G401.6 (cell line): ENCODE measurements around the gene SLC13A3.

Source experiments
- FAIRE-seq: peaks from 2 replicates; lab custom pipeline; 2012; peaks lifted over from hg19 to GRCh38; lab: Jason Lieb, UNC

Gene SLC13A3

DNA sequence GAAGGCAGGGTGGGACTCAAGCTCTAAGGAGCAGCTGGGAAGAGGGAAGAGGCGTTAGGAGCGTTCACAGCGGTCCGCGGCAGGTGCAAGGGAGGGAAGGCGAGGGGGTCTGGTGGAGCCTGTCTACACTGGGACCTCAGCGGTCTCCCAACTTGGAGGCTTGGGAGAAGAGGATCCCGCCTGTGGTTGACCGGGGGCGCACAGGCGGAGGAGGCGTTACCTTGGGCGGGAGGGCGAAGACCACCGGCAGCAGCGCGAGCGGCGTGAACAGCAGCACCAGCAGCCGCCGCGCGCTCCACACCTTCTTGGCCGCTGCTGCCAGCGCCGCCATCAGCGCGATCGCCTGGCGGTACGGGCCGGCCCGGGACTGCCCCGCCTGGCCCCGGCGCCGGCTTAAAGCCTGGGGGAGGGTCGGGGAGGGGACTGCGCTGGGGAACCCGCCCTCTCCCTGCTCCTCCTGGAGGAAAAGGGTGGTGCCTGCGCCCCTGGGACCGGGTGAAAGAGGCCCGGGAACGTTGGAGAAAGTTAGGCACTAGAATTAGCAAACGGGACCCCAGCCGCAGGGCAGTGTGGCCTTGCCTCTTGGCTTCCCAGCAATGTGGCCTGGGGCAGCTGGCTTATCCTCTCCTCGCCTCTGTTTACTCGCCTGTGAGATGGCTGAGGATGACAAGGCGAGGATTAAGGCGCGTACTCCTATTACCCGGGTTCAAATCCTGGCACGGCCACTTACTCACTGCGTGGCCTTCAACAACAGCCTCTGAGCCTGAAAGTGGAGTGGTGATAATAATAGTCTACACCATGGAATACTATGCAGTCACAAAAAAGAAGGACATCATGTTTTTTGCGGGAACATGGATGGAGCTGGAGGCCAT, at the start of gene SLC13A3:
TSS of gene SLC13A3 (minus strand) at position 369 of the 872 bp plus-strand sequence. CDS start at position 331, 38 bp downstream.
- no peak for FAIRE-seq

DNA sequence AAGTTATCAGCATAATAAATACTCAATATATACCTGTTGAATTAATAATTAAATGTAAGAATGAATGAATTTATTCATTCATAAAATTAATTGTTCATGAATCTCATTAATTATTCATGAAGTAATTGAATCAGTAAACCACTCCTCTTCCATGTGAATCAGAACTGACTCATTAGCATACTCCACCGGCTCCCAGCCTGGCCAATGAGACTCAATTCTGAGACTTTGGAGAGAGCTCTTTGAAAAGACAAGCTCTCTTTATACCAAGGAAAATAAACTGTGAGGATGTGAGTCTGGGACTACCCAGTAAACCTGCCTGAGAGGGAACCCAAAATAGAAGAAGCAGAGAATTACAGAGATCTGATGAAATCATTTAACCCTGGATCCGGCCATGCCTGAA, 49.8 kb upstream of the SLC13A3 start:
- FAIRE-seq = no peak

DNA sequence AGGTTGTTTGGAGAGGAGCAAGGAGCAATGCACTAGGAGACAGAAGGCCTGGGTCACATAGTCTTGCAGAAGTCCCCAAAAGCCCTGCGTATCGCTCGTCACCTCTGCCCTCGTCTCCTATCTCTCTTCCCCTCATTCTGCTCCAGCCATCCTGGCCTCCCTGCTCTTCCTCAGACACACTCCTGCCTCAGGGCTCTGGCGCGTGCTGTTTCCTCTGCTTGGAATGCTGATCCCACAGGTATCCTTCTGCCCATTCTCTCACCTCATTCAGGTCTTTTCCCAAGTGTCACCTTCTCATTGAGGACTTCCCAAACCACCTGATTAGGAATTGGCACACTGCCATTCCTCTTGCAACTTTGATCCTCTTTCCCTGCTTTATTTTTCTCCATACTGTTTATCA, 49.2 kb upstream of the SLC13A3 start:
- FAIRE-seq = no peak

- no peak for FAIRE-seq
Observed at GRCh38 chr20:46699651-46700359, 48.5 kb upstream of the SLC13A3 start.

- no peak for FAIRE-seq
Observed at GRCh38 chr20:46698788-46699187, 47.5 kb upstream of the SLC13A3 start.

GRCh38 chr20:46696791-46697279, 45.6 kb upstream of the SLC13A3 start:
- no peak for FAIRE-seq

DNA sequence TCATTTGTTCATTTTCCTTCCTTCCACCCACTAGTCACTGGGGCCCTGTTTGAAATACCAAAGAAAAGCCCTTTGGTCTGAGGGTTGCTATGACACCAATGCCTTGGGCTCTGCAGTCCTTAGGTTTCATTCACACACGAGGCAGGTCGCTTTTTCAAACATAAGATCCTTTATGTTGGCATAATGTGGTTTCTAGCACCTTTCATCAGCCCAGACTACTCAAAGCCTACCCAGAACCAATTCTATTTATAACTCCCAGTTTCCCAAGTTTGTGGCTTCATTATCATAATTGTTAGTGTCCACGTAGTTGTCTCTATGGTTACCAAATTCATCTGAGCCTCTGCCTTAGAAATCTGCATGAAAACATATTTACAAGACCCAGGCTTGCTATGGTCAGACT, 44.6 kb upstream of the SLC13A3 start:
- no peak for FAIRE-seq

DNA sequence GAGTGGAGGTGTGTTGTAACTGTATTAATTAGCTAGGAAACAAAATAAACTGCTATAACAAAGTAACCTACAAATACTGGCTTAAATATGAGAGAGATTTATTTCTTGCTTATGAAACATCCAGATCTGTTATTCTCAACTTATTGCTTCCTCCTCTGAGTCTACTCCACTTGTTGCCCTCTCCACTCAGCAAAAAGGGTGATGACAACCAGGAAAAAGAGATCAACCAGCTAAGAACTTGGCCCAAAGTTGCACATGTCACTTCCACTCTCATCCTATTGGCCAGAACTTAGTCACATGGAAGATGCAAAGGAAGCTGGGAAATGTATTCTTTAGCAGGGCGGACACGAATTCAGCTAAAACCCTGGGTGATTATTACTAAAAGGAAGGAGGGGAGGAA, 43.2 kb upstream of the SLC13A3 start:
- no peak for FAIRE-seq

DNA sequence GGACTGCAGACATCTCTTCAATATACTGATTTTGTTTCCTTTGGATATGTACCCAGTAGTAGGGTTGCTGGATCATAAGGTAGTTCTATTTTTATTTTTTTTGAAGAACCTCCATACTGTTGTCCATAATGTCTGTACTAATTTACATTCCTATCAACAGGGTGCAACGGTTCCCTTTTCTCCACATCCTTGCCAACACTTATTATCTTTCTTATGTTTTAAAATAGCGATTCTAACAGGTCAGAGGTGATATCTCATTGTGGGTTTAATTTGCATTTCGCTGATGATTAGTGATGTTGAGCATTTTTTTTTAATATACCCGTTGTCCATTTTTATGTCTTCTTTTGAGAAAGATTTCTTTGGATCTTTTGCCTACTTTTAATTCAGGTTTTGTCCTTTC, 39.9 kb upstream of the SLC13A3 start:
- no peak for FAIRE-seq

DNA sequence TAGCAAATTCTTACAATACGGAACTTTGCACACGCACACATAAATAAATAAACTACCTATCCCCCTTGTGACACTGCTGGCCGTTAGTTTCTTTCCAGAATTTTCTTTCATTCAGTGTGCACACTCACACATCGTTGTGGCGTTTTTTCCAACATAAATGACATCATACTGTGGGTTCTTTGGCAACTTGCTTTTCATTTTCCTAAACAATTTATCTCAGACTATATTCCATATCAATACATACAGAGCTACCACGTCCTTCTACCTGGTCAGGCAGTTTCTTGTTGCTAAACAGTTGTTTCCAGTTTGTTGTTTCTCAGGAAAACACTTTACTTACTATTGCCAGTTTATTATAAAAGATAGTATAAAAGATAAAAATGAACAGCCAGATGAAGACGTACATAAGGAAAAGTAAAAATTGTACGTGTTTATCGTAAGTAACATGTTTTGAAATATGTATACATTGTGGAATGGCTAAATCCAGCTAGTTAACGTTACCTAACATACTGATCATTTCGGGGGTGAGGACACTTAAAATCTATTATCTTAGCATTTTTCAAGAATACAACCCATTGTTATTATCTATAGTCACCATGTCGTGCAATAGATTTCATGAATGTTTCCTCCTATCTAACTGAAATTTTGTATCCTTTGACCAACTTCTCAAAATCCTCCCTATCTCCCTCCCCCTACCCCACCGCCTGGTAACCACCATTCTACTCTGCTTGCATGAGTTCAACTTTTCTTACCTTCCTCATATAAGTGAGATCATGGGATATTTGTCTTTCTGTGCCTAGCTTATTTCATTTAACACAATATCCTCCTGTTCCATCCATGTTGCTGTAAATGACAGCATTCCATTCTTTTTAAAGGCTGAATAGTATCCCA, 39.2 kb upstream of the SLC13A3 start:
- FAIRE-seq = no peak

- no peak for FAIRE-seq
Observed at GRCh38 chr20:46689754-46690085, 38.5 kb upstream of the SLC13A3 start.

DNA sequence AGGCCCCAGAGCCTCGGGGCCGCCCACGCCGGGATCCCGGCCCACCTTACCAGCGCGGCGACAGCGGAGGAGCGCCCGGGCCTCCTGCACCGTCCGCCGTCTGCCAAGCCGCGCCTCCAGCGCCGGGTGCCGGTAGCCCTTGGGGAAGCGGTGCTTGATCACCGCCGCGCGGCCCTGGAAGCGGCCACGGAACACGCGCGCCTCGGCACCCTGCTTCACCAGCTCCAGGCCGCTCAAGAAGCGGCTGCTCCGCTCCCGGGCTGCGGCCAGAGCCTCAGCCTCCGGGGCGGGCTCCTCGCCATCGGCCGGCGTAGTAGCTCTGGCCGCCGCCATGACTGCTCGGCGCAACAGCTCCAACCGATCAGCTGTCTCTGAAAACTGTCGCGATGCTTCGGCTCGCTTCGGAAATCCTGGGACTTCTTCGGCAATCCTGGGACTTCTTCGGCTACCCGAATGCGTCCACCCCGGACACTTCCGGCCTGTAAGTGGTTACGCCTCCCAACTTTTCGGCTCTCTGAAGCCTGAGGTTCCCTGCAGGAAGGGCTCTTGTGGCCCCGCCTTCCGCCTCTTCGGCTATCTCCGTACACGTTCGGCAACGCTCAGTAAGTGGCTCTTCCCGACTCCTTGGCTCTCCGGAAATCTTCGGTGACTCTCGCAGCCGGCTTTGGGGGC, 38.0 kb upstream of the SLC13A3 start, which contains the start of gene TP53RK:
TSS of gene TP53RK (minus strand) at position 363 of the 672 bp plus-strand sequence. CDS start at position 333, 30 bp downstream.
- peak; percentile 99 for FAIRE-seq

- no peak for FAIRE-seq
Observed at GRCh38 chr20:46688151-46689081, 37.2 kb upstream of the SLC13A3 start.

- FAIRE-seq = no peak
Observed at GRCh38 chr20:46683939-46684750, 32.9 kb upstream of the SLC13A3 start.

DNA sequence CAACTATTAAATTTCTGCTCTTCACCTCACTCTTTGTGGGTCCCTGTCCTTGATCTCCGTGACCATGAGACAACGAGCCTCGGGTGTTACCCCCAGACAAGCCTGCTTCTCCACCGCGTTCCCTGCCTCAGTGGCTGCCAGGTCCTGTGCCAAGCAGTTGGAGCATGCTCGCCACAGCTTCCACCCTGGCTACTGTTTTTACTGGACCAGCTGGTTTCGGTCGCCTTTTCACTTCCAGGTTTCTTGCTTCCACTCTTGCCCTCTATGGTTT, 32.3 kb upstream of the SLC13A3 start:
- no peak for FAIRE-seq

DNA sequence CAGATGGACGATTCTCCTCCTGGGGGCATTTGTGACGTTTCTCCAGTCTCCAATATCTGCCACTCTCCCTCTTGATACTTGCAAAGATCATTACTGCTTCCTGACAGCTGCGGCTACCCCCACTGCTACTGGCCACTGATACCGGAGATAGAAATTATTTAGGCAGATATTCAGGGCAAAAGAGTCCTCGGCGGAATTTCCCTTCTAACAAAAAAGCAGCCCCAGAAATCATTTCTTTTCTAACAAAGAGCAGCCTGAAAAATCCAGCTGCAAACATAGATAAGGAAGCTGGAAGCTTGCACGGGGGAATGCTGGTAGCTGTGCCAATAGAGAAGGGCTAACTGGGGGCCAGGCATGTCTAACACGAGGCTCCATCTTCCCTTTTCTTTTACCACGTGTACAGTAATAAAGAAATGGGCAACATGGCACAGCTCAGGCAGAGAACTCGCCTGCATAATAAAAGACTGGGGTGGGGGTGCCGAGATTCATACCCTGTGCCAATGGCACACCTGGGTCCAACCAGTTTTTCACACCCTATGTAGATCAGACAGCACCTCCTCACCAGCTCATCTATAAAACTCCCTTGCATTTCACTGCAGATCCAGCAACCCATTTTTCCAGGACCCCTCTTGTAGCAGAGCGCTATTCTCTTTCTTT, 31.9 kb upstream of the SLC13A3 start:
- FAIRE-seq = no peak

- FAIRE-seq = no peak
Observed at GRCh38 chr20:46682063-46682821, 31.0 kb upstream of the SLC13A3 start.

DNA sequence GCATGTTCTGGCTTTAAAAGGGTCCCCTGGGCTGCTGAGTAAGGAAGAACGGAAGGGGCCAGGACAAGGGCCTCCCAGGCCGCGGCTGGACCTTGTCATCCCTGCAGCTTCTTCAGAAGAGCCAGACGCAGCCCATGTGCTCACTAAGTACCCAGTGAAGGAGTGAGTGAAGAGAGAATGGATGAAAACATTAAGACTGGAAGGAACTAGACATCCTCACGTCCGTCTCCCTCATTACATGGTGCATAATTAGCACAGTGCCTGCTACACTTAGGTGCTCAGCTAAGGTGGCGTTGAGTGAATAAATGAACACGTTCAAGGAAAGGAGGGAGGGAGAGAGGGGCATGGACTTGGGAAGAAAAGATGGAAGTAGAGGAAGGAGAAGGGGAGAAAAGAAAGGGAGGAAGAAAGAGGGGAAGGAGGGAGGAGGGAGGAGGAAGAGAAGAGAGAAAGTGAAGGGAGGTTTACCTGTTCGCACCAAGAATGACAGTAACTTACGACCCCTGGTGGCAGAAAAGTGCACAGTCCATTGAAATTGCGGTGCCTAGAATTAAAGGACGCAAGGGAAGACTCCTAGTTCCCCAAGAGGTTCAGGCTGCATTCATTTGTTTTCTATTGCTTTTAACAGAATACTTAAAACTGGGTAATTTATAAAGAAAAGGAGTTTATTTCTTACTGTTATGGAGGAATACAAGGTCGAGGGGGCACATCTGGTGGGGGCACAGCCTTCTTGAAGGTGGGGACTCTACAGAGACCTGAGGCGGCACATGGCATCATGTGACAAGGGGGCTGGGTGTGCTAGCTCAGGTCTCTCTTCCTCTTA, 30.0 kb upstream of the SLC13A3 start:
- peak; percentile 72 for FAIRE-seq
